ENCODE data around the gene NKTR. TPM values are rescaled to one million over a fixed set of nuclear protein-coding genes. Genes with fewer than 3 reads are reported as not detected.
A peak's percentile ranks its signal among the peaks of the same experiment; 100 is the strongest.

NKTR gene
- total RNA-seq, 1 donor from 2014 or later = 70.3 TPM

DNA sequence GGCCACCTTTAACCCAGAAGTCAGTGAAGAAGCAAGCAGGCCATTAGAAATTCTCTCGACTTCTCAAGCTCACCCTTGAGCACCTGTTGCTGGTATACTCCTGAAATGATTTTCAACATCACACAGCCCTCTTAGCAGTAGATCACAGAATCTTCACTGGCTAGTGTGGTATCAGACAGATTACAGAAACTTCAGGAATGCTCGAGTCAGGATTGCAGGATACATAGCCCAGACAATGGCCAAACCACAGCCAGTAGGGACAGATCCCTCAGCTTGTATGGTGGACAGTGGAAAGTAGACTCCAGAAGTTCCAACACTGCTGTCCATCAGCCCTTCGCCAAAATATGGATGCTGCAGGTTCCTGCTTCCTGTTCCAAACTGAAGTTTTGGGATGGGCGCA lies 80.3 kb downstream of the NKTR start:
- TF ChIP-seq EZH2 (IDR thresholded peaks at IDR 0.05; ENCODE audit: insufficient read depth, low read length) = no peak
- TF ChIP-seq, protein P1, sequence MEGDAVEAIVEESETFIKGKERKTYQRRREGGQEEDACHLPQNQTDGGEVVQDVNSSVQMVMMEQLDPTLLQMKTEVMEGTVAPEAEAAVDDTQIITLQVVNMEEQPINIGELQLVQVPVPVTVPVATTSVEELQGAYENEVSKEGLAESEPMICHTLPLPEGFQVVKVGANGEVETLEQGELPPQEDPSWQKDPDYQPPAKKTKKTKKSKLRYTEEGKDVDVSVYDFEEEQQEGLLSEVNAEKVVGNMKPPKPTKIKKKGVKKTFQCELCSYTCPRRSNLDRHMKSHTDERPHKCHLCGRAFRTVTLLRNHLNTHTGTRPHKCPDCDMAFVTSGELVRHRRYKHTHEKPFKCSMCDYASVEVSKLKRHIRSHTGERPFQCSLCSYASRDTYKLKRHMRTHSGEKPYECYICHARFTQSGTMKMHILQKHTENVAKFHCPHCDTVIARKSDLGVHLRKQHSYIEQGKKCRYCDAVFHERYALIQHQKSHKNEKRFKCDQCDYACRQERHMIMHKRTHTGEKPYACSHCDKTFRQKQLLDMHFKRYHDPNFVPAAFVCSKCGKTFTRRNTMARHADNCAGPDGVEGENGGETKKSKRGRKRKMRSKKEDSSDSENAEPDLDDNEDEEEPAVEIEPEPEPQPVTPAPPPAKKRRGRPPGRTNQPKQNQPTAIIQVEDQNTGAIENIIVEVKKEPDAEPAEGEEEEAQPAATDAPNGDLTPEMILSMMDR (IDR thresholded peaks at IDR 0.05; ENCODE audit: insufficient read depth, low read depth, low read length) = no peak
- no peak overlapping the region for H3K27ac ChIP-seq (ENCODE audit: low read depth, low read length)
- Mint-ChIP-seq H3K27ac (ENCODE audit: unreplicated experiment) (no peak overlapping the region), H3K27me3 (ENCODE audit: low read depth, unreplicated experiment) (no peaks in the 10 kb centered on the region), H3K4me1 (ENCODE audit: low read depth, unreplicated experiment) (peaks cover 16% of the 10 kb centered on the region), H3K9me3 (ENCODE audit: unreplicated experiment) (peaks cover 12% of the 10 kb centered on the region), H3K4me3 (ENCODE audit: unreplicated experiment) (no peak overlapping the region), H3K36me3 (ENCODE audit: low read depth, unreplicated experiment) (peaks cover 5% of the 10 kb centered on the region)
- H2AFZ ChIP-seq (ENCODE audit: low read depth, low read length) = no peak overlapping the region
- H3K79me2 ChIP-seq (ENCODE audit: insufficient read depth, low read length) = no peaks in the 10 kb centered on the region
- no peak overlapping the region for H3K4me3 ChIP-seq (ENCODE audit: insufficient read depth, low read depth, low read length)
- DNase-seq (ENCODE audit: low read depth) (peak; percentile 27), FAIRE-seq (peak; percentile 17)
- no peaks in the 10 kb centered on the region for H3K36me3 ChIP-seq (ENCODE audit: insufficient read depth, low read length)
- H3K4me1 ChIP-seq (ENCODE audit: insufficient read depth, low read length) = peaks cover 14% of the 10 kb centered on the region
- H3K9me3 ChIP-seq (ENCODE audit: insufficient read depth, low read depth, low read length) = peaks cover 6% of the 10 kb centered on the region
- no peak overlapping the region for H3K9ac ChIP-seq (ENCODE audit: low read length)
- H4K20me1 ChIP-seq (ENCODE audit: insufficient read depth, low read length) = no peaks in the 10 kb centered on the region
- peaks cover 7% of the 10 kb centered on the region for H3K27me3 ChIP-seq (ENCODE audit: insufficient read depth, low read length)
- peak overlapping the region; percentile 10 for H3K4me2 ChIP-seq (ENCODE audit: low read length)

DNA sequence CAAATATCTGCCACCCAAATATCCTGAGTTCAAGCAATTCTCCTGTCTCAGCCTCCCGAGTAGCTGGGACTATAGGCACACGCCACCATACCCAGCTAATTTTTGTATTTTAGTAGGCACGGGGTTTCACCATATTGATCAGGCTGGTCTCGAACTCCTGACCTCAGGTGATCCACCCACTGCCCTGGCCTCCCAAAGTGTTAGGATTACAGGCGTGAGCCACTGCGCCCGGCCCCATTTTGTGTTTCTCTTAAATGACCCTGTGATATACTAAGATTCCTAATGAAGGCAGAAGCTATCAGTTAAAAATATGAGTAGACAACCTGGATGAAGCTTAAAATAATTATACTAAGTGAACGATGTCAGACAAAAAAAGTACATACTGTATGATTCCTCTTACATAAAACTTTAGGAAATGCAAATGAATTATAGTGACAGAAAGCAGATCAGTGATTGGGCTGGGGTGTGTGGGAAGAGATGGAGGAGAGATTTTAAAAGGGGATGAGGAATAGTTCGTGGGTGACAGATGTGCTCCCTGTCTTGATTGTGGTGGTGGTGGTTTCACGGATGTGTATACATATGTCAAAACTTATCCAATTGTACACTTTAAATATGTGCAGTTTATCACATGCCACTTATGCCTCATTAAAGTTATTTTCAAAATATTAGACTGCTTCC lies 81.0 kb downstream of the NKTR start:
- Histone ChIP-seq H2AFZ (ENCODE audit: low read depth, low read length) (no peak overlapping the region), H3K4me3 (ENCODE audit: insufficient read depth, low read depth, low read length) (no peak overlapping the region), H3K4me1 (ENCODE audit: insufficient read depth, low read length) (peaks cover 14% of the 10 kb centered on the region), H3K9ac (ENCODE audit: low read length) (no peak overlapping the region), H3K36me3 (ENCODE audit: insufficient read depth, low read length) (no peaks in the 10 kb centered on the region), H3K4me2 (ENCODE audit: low read length) (no peak overlapping the region), H3K27ac (ENCODE audit: low read depth, low read length) (no peak overlapping the region), H4K20me1 (ENCODE audit: insufficient read depth, low read length) (no peaks in the 10 kb centered on the region), H3K9me3 (ENCODE audit: insufficient read depth, low read depth, low read length) (peaks cover 7% of the 10 kb centered on the region), H3K79me2 (ENCODE audit: insufficient read depth, low read length) (no peaks in the 10 kb centered on the region), H3K27me3 (ENCODE audit: insufficient read depth, low read length) (peaks cover 11% of the 10 kb centered on the region)
- H3K9me3 Mint-ChIP-seq (ENCODE audit: unreplicated experiment) = peaks cover 9% of the 10 kb centered on the region
- no peaks in the 10 kb centered on the region for H3K27me3 Mint-ChIP-seq (ENCODE audit: low read depth, unreplicated experiment)
- no peak overlapping the region for H3K4me3 Mint-ChIP-seq (ENCODE audit: unreplicated experiment)
- DNase-seq (ENCODE audit: low read depth) = no peak
- peaks cover 16% of the 10 kb centered on the region for H3K4me1 Mint-ChIP-seq (ENCODE audit: low read depth, unreplicated experiment)
- peaks cover 3% of the 10 kb centered on the region for H3K36me3 Mint-ChIP-seq (ENCODE audit: low read depth, unreplicated experiment)
- TF ChIP-seq EZH2 (IDR thresholded peaks at IDR 0.05; ENCODE audit: insufficient read depth, low read length) = no peak
- TF ChIP-seq, protein P1 (IDR thresholded peaks at IDR 0.05; ENCODE audit: insufficient read depth, low read depth, low read length) = no peak
- no peak overlapping the region for H3K27ac Mint-ChIP-seq (ENCODE audit: unreplicated experiment)
- FAIRE-seq = no peak
